Activated T-helper 1 cell treated with Interleukin-2 at 50 U/mL for 16 hours (primary cell): ENCODE results near the gene USH1G.
"Not testable (repeated sequence)": the region's sequence is repeated elsewhere in the genome, so short reads cannot be mapped to it uniquely, and the experiment has no call there.

Experiments used
- DNase-seq: peaks from one replicate; pipeline ENCODE4 v3.0.0-alpha.2; 2020; ENCODE audit warnings: low read depth

USH1G gene

GRCh38 chr17:74922694-74923537 lies at the start of gene USH1G:
Gene USH1G (minus strand): TSS chr17:74923255. CDS start chr17:74923073, 182 bp downstream.
- DNase-seq: no peak

- DNase-seq: peak; percentile 73
These were observed 49.3 kb upstream of the USH1G start, which contains the start of gene HID1 for GRCh38 chr17:74972107-74972972. Gene HID1 (minus strand): TSS chr17:74972759. CDS start chr17:74972656, 103 bp downstream.

GRCh38 chr17:74971842-74972106 lies 48.7 kb upstream of the USH1G start:
- DNase-seq: no peak

GRCh38 chr17:74971069-74971841 lies 48.2 kb upstream of the USH1G start:
- DNase-seq: no peak

- no peak for DNase-seq
These were observed 47.3 kb upstream of the USH1G start for GRCh38 chr17:74970395-74970794.

GRCh38 chr17:74969501-74969900 lies 46.4 kb upstream of the USH1G start:
- DNase-seq: not testable (repeated sequence)

- DNase-seq: no peak
These were observed 45.3 kb upstream of the USH1G start for GRCh38 chr17:74968361-74968780.

GRCh38 chr17:74964988-74965622 lies 42.0 kb upstream of the USH1G start:
- DNase-seq: no peak

GRCh38 chr17:74964246-74964761 lies 41.2 kb upstream of the USH1G start:
- no peak for DNase-seq

- DNase-seq: no peak
These were observed 40.6 kb upstream of the USH1G start for GRCh38 chr17:74963656-74964055.

- no peak for DNase-seq
These were observed 39.8 kb upstream of the USH1G start for GRCh38 chr17:74962622-74963394.

- peak; percentile 70 for DNase-seq
These were observed 38.7 kb upstream of the USH1G start for GRCh38 chr17:74961657-74962350.

- no peak for DNase-seq
These were observed 37.7 kb upstream of the USH1G start for GRCh38 chr17:74960570-74961342.

- no peak for DNase-seq
These were observed 36.9 kb upstream of the USH1G start for GRCh38 chr17:74959826-74960515.

GRCh38 chr17:74957935-74958740 lies 35.1 kb upstream of the USH1G start:
- DNase-seq: peak; percentile 60

- no peak for DNase-seq
These were observed 33.0 kb upstream of the USH1G start for GRCh38 chr17:74956093-74956492.

- no peak for DNase-seq
These were observed 31.8 kb upstream of the USH1G start for GRCh38 chr17:74954665-74955421.
